Stimulated activated naive CD8-positive, alpha-beta T cell treated with anti-CD3 and anti-CD28 coated beads, Interleukin-15, Interleukin-2, amounts not matched to agents 100 ng/mL and 50 ng/mL, for 24 hours (primary cell): Measurements from ENCODE around the gene SPOCK3.
"Not testable (repeated sequence)": the region's sequence is repeated elsewhere in the genome, so short reads cannot be mapped to it uniquely, and the experiment has no call there.

Experiments used
- H3K27ac Mint-ChIP-seq: one replicate; pipeline ENCODE4 v1.8.0; 2021; ENCODE audit warnings: mild to moderate bottlenecking, mixed read lengths
- H3K27me3 Mint-ChIP-seq: one replicate; pipeline ENCODE4 v1.8.0; 2021; ENCODE audit warnings: mixed read lengths
- H3K36me3 Mint-ChIP-seq: one replicate; pipeline ENCODE4 v1.8.0; 2021; ENCODE audit warnings: low read depth, mixed read lengths
- H3K4me1 Mint-ChIP-seq: one replicate; pipeline ENCODE4 v1.8.0; 2021; ENCODE audit warnings: low read depth, mixed read lengths
- H3K4me3 Mint-ChIP-seq: one replicate; pipeline ENCODE4 v1.8.0; 2021; ENCODE audit warnings: mild to moderate bottlenecking, mixed read lengths
- H3K9me3 Mint-ChIP-seq: one replicate; pipeline ENCODE4 v1.8.0; 2021; ENCODE audit warnings: mixed read lengths

Gene SPOCK3

DNA sequence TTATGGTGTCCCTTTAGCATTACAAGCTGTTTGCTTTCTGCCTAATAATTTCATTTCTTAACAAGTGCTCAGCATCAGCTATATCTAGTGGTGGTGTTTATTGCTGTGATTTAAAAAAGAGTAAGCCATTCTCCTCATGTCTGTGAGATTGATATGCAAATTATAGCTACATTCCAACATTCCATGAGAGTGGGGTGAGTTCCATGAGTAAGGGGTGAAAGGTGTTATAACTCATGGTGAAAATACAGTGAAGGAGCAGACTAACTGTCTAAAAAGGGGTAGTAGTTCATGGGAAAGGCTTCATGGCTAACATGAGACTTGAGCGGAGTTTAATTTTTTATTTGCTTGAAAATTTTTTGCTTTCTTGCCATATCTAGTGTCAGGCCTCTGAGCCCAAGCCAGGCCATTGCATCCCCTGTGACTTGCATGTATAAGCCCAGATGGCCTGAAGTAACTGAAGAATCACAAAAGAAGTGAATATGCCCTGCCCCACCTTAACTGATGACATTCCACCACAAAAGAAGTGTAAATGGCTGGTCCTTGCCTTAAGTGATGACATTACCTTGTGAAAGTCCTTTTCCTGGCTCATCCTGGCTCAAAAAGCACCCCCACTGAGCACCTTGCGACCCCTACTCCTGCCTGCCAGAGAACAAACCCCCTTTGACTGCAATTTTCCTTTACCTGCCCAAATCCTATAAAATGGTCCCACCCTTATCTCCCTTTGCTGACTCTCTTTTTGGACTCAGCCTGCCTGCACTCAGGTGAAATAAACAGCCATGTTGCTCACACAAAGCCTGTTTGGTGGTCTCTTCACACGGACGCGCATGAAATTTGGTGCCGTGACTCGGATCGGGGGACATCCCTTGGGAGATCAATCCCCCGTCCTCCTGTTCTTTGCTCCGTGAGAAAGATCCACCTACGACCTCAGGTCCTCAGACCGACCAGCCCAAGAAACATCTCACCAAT lies 518.3 kb downstream of the SPOCK3 start:
- peaks cover 19% of the 10 kb centered on the region for H3K9me3 Mint-ChIP-seq
- H3K36me3 Mint-ChIP-seq, H3K4me1 Mint-ChIP-seq, H3K4me3 Mint-ChIP-seq, H3K27ac Mint-ChIP-seq, H3K27me3 Mint-ChIP-seq: not testable (repeated sequence)

DNA sequence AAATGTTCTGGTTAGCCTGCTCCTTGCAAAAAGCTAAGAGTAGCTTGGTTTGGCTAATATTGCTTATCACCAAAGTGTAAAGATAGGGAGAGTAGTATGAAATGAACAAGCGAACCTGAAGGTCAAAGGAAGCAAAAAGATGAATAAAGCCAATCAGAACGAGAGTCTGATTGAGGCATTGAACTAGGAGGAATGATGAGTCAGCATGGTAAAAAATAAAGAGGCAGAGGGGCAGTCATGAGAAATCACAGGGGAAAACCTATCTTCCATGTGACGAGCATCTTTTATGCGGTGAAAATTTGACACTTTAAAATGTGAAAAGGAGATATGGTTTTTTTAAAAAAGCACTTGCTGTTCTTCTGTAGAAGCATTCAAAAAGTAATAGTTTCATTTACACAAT lies 533.7 kb downstream of the SPOCK3 start:
- H3K4me1 Mint-ChIP-seq: no peaks in the 10 kb centered on the region
- H3K9me3 Mint-ChIP-seq: peaks cover 15% of the 10 kb centered on the region
- H3K27ac Mint-ChIP-seq: no peak overlapping the region
- no peaks in the 10 kb centered on the region for H3K36me3 Mint-ChIP-seq
- no peaks in the 10 kb centered on the region for H3K27me3 Mint-ChIP-seq
- H3K4me3 Mint-ChIP-seq: no peak overlapping the region

DNA sequence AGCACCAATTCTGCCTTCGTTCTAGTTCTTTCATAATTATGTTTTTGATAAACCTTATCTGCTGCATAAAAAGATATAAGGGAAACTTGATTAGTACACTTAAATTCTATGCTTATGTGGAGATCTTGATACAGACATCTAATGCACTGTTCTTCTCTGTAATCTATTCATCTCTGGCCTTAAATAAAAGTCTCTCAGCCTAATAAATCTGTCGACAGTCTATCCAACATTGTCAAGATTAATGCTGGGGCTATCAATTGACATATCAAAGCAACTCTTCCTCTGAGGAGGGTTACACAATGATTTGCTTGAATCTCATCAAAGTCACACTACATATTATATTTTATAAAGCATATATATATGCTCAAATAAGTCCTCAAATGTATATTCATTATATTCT lies 545.5 kb downstream of the SPOCK3 start:
- Mint-ChIP-seq H3K4me3 (no peak overlapping the region), H3K27me3 (no peaks in the 10 kb centered on the region), H3K9me3 (peaks cover 3% of the 10 kb centered on the region), H3K27ac (no peak overlapping the region), H3K36me3 (no peaks in the 10 kb centered on the region), H3K4me1 (no peaks in the 10 kb centered on the region)

DNA sequence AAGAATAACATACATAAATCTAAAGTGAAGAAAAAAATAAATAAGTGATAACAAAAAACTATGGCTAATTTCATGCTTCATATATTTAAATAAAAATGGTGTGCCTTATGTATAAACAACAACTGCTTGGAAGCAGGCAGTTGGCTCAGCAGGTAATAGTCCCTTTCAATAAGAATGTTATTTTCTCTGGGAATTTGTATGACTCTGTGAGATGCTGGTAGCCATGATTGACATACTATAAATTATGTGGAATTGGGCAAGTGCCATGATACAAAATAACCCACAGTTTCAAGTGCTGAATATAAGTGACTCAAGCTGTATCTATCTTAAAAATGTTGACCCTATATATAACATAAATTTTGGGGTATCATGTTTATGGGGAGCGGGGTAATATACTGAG lies 546.5 kb downstream of the SPOCK3 start:
- Mint-ChIP-seq H3K4me1 (no peaks in the 10 kb centered on the region), H3K27me3 (no peaks in the 10 kb centered on the region), H3K9me3 (peaks cover 3% of the 10 kb centered on the region), H3K4me3 (no peak overlapping the region), H3K36me3 (no peaks in the 10 kb centered on the region), H3K27ac (no peak overlapping the region)
